ENCODE measurements around the gene AZIN2. TPM values are rescaled to one million over a fixed set of nuclear protein-coding genes. Genes with fewer than 3 reads are reported as not detected.

The AZIN2 gene
- total and polyA plus RNA-seq, 3 donors from 2014 or later: 38.2 to 68.7 (median 56.9) TPM

DNA sequence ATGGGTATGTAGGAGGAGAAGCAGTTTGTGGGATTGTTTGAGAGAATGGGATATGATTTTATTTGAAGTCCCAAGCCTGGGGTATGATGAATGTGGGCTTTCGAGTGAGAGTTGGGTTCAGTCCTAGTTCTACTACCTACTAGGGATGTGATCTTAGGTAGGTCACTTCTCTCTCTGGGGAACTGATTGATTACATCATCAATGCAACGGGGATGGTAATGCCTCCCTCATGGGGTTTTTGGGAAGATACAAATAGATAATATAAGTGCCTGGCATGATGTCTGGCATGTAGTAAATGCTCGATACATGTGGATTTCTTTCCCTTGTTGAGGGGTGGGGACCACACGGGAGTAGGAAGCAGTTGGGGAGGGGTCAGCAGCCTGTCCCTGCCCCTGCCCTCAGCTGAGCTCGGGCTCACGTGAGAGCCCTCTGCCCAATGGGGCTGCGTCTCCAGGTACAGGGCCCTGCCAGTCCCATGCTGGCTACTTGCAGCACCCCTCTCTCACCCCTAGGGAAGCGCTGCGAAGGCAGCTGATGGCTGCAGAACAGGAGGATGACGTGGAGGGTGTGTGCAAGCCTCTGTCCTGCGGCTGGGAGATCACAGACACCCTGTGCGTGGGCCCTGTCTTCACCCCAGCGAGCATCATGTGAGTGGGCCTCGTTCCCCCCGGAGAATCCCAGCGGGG is 38.7 kb downstream of the AZIN2 start:
- no peaks in the 10 kb centered on the region for H3K36me3 ChIP-seq (ENCODE audit: low read depth, missing control alignments)
- H3K27ac ChIP-seq: no peak overlapping the region
- H3K27me3 ChIP-seq: no peaks in the 10 kb centered on the region
- TF ChIP-seq, protein P1, sequence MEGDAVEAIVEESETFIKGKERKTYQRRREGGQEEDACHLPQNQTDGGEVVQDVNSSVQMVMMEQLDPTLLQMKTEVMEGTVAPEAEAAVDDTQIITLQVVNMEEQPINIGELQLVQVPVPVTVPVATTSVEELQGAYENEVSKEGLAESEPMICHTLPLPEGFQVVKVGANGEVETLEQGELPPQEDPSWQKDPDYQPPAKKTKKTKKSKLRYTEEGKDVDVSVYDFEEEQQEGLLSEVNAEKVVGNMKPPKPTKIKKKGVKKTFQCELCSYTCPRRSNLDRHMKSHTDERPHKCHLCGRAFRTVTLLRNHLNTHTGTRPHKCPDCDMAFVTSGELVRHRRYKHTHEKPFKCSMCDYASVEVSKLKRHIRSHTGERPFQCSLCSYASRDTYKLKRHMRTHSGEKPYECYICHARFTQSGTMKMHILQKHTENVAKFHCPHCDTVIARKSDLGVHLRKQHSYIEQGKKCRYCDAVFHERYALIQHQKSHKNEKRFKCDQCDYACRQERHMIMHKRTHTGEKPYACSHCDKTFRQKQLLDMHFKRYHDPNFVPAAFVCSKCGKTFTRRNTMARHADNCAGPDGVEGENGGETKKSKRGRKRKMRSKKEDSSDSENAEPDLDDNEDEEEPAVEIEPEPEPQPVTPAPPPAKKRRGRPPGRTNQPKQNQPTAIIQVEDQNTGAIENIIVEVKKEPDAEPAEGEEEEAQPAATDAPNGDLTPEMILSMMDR (IDR thresholded peaks at IDR 0.05): no peak
- no peak for TF ChIP-seq POLR2A (IDR thresholded peaks at IDR 0.05)
- intact Hi-C loops (cut with DNase I; ENCODE audit: low total_unique reads): no loop called here
- H3K9me3 ChIP-seq: no peaks in the 10 kb centered on the region
- no peak for DNase-seq
- no peak overlapping the region for H3K4me3 ChIP-seq
- 75 to 79% methylated on average over 15 to 16 of the region's 16 CpGs for WGBS, 2 donors
- H3K4me1 ChIP-seq: no peaks in the 10 kb centered on the region

DNA sequence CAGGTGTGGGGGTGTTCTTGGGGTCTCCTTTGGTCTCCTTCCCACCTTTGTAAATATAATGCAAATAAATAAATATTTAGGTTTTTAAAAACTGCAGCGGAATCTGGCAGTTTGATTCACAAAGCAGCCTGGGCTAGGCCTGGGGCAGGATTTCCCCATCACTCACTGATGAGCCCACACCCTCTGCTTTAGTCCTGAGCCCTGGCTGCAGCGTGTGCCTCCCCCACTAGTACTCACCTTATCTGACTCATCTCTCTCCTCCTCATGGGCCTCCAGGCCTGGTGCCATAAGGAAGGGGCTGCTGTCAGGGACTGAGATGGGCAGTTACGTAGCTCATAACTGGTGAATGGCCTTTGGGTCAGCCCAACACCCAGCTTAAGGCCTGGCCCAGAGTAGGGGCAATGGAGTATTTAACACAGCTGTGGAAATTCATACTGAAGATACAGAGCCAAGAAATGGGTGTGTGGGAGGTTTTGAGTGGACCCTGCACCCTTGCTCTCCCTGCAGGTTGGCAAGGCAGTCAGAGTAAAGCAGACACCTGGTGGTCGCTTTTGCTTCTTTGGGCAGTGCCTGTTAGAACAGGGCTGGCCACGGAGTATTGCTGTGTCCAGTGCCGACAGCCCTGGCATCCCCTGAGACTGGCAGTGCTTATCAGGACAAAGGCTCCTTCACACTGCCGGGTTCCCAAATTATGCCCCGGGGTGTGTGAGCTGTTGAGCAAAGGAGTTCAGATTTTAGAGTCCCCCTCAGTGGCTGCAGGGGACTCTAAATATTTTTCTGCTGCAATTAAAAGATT is 39.7 kb downstream of the AZIN2 start:
- no peak for DNase-seq
- intact Hi-C loops (cut with DNase I; ENCODE audit: low total_unique reads): no loop called here
- Histone ChIP-seq H3K27me3 (no peaks in the 10 kb centered on the region), H3K36me3 (ENCODE audit: low read depth, missing control alignments) (no peaks in the 10 kb centered on the region), H3K4me3 (no peak overlapping the region), H3K27ac (no peak overlapping the region), H3K9me3 (no peaks in the 10 kb centered on the region), H3K4me1 (no peaks in the 10 kb centered on the region)
- TF ChIP-seq POLR2A (IDR thresholded peaks at IDR 0.05): no peak
- TF ChIP-seq, protein P1 (IDR thresholded peaks at IDR 0.05): no peak
- WGBS, 2 donors: 85% methylated on average over 8 of the region's 8 CpGs

DNA sequence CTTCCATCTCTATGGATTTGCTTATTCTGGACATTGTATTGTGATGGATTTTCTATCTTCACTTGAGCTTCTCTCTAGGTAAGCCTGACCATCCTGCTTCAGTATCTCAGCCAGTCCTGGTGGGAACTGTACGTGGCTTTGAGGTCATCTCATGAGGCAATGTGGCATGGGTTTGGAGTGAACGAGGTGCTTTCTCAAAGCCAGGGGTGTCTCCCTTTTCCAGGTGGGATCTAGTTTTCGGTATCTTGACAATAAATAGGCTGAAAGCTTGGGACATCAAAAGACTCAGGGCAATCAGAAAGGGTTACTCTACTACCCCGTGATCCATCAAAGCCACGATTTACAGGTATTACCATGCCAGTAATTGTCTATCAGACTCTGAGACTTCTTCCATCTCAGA is 40.8 kb downstream of the AZIN2 start:
- H3K27me3 ChIP-seq: no peaks in the 10 kb centered on the region
- no peaks in the 10 kb centered on the region for H3K4me1 ChIP-seq
- no peak overlapping the region for H3K27ac ChIP-seq
- 93% methylated on average over 5 of the region's 5 CpGs for WGBS, 2 donors
- H3K4me3 ChIP-seq: no peak overlapping the region
- TF ChIP-seq, protein P1 (IDR thresholded peaks at IDR 0.05): no peak
- TF ChIP-seq POLR2A (IDR thresholded peaks at IDR 0.05): no peak
- intact Hi-C loops (cut with DNase I; ENCODE audit: low total_unique reads): no loop called here
- no peaks in the 10 kb centered on the region for H3K9me3 ChIP-seq
- no peaks in the 10 kb centered on the region for H3K36me3 ChIP-seq (ENCODE audit: low read depth, missing control alignments)
- DNase-seq: no peak

- no peak for TF ChIP-seq POLR2A (IDR thresholded peaks at IDR 0.05)
- TF ChIP-seq, protein P1 (IDR thresholded peaks at IDR 0.05): no peak
- Histone ChIP-seq H3K9me3 (no peaks in the 10 kb centered on the region), H3K27ac (no peak overlapping the region), H3K27me3 (no peaks in the 10 kb centered on the region), H3K4me3 (no peak overlapping the region), H3K36me3 (ENCODE audit: low read depth, missing control alignments) (no peaks in the 10 kb centered on the region), H3K4me1 (no peaks in the 10 kb centered on the region)
- intact Hi-C loops (cut with DNase I; ENCODE audit: low total_unique reads): no loop called here
- DNase-seq: peak; percentile 9
- 54 to 57% methylated on average over 7 of the region's 7 CpGs for WGBS, 2 donors
Measured at GRCh38 chr1:33122483-33123178, 41.7 kb downstream of the AZIN2 start.
